TTC549 (cell line): ENCODE measurements around the gene PARD3B.
"Not testable (repeated sequence)": the region's sequence is repeated elsewhere in the genome, so short reads cannot be mapped to it uniquely, and the experiment has no call there.

Experiments
- FAIRE-seq: peaks from 2 replicates; lab custom pipeline; 2012; peaks lifted over from hg19 to GRCh38; lab: Jason Lieb, UNC

Gene PARD3B

GRCh38 chr2:205198140-205198525, 652.9 kb downstream of the PARD3B start:
- no peak for FAIRE-seq

GRCh38 chr2:205199165-205199850, 654.0 kb downstream of the PARD3B start:
- no peak for FAIRE-seq

DNA sequence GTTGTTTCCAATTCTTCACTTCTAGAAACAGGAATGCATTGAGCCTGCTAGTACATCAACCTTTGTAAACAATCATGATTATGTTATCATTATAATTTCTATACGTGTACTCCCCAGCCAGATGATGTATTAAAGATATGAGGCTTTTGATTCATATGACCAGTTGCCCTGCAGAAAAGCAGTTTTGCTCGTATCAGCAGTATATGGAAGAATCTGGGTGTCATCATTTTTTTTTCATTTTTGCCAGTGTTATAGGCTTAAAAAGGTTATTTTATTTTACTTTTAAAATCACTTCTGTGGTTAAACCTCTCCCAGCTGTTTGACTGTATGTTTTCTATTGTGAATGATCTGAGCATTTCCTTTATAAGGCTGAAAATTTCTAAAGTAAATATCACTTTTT, 665.2 kb downstream of the PARD3B start:
- FAIRE-seq = no peak

DNA sequence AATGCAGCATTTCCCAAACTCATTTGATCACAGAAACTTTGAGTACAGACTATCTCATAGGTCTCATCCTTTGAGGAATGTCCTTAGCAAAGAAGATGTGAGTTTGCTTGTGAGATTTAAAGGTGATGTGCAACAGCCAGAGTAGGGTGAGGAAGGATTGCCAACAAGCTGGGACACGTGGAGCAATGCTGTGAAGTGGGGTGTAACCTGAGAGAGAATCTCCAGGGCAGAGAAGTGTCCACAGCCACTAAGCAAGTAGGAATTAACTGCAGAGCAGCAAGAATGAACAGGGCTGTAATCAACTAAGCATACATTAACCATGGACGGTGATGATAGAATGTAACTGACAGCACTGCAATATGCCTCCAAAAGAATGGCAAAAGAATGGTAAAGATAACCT, 667.1 kb downstream of the PARD3B start:
- no peak for FAIRE-seq

- FAIRE-seq = no peak
These were observed 670.8 kb downstream of the PARD3B start for GRCh38 chr2:205216092-205216491.

DNA sequence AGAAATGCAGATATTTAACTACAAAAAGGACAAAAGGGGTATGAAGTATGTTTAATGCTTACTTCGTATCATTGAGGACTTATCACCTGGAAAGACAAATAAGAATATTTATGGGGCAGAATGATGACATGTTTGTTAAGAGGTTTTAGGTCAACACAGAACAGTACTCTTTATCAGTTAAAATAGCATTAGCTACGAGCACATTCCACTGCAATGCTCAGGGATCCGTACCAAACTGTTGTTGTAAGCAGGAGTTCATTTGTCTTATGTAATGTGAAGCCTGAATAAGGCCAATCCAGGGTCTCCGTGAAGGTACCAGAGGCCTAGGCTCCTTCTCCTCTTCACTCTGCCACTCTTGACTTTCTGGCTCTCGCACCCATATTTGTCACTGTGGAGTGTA, 671.3 kb downstream of the PARD3B start:
- no peak for FAIRE-seq

GRCh38 chr2:205217004-205217403, 671.7 kb downstream of the PARD3B start:
- no peak for FAIRE-seq

GRCh38 chr2:205218056-205218455, 672.8 kb downstream of the PARD3B start:
- no peak for FAIRE-seq

GRCh38 chr2:205218816-205219215, 673.5 kb downstream of the PARD3B start:
- FAIRE-seq = not testable (repeated sequence)

DNA sequence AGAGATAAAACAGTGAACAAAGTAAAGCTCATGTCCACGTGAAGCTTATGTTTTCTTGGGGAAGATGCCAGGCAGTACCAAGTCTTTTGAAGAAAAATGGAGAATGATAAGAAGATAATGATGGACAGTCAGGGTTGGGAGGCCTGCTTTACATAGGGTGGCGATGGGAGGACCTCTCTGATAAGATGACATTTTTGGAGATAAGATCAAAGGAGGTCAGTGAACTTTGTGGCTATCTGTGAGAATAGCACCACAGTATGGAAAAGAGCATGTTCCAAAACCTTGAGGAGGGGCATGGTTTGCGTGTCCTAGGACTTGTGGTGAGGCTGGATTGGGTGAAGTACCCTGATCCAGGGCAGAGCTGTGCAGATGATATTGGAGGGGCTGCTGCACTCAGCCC, 675.3 kb downstream of the PARD3B start:
- FAIRE-seq = no peak

DNA sequence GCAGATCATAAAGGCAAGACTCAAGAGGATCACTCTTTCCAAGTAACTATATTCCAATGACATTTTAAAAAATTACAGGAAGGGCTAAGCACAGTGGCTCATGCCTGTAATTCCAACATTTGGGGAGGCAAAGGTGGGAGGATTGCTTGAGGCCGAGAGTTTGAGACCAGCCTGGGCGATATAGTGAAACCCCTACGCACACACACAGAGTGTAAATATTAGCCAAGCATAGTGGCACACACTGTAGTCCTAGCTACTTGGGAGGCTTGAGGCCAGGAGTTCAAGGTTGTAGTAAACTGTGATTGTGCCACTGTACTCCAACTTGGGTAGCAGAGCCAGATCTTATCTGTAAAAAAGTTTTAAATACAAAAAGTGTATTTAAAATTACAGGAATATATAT, 686.8 kb downstream of the PARD3B start:
- no peak for FAIRE-seq

DNA sequence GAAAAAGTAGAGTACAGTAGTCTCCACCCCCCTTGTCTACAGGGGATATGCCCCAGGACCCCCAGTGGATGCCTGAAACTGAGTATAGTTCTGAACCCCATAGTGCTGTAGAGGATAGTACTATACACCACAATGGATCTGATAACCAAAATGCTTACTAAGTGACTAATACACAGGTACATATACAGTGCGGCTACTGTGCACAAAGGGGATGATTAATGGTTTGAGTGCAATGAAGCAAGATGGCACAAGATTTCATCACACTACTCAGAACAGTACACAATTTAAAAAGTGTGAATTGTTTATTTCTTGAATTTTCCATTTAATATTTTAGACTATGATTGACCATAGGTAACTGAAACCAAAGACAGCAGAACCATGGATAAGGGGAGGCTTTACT, 690.2 kb downstream of the PARD3B start:
- no peak for FAIRE-seq

- FAIRE-seq = no peak
These were observed 692.2 kb downstream of the PARD3B start for GRCh38 chr2:205237524-205237923.

GRCh38 chr2:205245001-205245400, 699.7 kb downstream of the PARD3B start:
- FAIRE-seq = no peak

- FAIRE-seq = no peak
These were observed 700.4 kb downstream of the PARD3B start for GRCh38 chr2:205245652-205246051.

DNA sequence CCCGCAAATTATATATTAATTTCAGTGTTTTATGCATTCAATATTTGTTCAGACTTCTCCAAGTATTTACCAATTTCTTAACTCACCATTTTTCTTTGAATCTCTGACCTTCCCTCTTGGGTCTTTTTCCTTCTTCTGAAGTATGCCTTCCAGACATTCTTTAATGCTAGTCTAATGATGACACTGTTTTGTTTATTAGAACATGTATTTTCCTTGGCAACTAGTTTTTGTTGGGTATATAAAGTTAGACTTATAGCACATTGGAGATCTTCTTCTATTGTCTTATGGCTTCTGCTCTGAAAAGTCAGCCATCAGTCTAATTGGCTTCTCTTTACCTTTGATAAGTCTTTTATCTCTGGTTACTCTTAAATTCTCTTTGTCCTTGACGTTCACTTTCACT, 713.8 kb downstream of the PARD3B start:
- no peak for FAIRE-seq

DNA sequence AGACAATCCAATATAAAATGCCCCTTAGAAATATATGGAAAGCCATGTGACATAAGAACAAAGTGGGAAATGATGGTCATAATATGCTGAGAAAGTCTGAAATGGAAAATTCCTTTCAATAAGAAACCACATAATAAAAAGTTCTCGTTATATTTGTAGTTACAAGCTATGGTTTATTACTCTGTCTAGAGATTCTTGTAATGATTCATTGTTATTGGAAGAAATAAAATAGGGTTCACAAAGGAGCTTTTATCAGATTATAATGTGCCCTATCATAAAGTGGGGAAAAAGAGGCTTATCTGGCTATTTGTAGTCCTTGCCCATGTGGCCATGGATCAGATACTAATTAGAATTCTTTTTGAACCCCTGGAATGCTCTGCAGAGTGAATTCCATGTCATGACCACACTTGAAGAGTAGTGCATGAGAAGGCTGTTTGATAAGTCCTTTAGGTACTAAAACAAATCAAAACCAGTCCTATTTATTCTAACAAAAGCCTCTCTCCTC, 716.3 kb downstream of the PARD3B start:
- FAIRE-seq = no peak

DNA sequence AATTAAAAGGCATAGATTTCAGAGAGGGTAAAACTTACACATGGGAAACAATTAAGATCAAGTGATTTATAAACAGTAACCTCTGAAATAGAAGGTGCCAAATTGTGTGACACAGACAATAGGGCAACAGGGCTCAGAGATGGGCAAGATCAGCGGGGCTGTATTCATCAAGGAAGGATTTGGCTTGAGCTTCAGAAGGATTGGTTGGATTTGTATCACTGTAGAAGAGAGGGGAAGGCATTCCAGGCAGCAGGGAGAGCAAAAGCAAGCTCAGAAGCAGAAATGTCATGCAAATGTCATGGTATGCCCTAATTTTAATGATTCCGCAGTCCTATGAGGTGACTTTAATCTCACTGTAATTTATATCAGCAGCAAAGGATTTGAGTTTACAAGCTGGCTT, 722.0 kb downstream of the PARD3B start:
- no peak for FAIRE-seq

DNA sequence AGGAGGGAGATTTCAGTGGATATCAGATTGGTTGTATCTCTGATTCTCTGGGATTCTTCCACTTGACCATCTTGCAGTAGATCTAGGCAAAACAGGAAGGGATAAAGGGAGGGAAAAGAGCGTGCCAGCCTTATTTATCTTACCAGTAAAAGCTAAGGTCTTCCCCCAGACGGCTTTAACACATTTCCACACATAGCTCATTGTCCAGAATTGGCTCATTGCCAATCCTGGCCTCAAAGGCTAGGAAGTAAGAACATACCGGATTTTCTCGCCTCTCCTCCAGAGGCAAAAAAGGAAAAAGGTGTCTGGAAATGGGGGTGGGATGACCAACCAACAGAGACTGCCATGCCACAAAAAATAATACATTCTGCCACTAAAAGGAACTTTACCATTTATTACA, 725.4 kb downstream of the PARD3B start:
- FAIRE-seq = no peak

DNA sequence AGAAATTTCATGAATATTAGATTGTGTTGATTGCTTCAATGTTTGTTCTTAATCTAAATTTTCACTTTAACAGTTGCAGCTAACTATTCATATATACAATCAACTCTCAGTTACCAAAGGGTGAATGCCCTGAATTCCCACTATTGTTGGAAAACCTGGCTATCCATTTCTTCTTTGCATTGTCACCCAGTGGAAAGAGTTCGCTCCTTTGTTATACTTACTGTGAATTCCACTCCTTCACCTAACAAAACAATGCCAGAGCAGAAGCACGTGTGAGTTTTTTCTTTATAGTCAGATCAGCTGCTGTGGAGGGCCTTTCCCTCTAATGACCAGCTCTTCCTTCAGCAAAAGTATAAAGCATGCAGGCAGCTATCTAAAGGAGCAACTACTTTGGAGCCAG, 727.9 kb downstream of the PARD3B start:
- no peak for FAIRE-seq

GRCh38 chr2:205273627-205274026, 728.4 kb downstream of the PARD3B start:
- FAIRE-seq = no peak

GRCh38 chr2:205274801-205275200, 729.5 kb downstream of the PARD3B start:
- no peak for FAIRE-seq

- FAIRE-seq = no peak
These were observed 731.0 kb downstream of the PARD3B start for GRCh38 chr2:205276116-205276777.

DNA sequence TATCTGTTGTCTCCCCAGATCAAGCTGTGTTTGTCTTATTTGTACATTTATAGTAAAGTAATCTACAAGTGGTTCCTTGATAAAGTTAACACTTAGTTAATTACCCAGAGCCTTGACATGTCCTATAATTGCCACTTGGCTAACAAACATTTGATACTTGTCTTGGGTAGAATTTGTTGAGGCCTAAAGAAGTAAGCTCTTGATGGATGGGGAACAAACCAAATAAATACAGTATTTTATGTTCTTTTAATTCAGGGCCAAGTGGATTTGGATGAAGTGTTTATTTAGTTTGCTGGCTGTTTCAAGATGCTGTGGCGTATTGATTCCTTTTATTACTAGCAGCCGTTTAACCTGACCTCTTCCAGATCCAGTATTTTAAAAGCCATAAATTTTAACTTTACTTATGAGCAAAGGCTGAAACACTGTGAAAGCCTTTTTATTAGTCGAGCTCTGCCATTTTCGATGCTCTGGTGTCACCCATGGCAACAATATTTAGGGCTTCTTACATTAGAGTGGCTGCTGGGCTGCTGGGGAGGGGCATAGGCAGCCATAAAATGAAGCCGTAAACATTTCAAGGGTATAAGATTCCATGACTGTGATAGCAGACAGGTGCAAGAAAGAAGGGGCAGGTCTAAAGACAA, 735.4 kb downstream of the PARD3B start:
- FAIRE-seq = no peak
